SK-N-DZ (cell line): ENCODE measurements around the gene ACOT13.
"Not testable (repeated sequence)": the region's sequence is repeated elsewhere in the genome, so short reads cannot be mapped to it uniquely, and the experiment has no call there.

ENCODE experiments used
- DNase-seq: peaks from one replicate; pipeline ENCODE4 v3.0.0-alpha.2; 2015; ENCODE audit warnings: low spot score

Gene ACOT13

GRCh38 chr6:24661759-24662158 lies 5.1 kb upstream of the ACOT13 start:
- not testable (repeated sequence) for DNase-seq

- DNase-seq: no peak
Observed at GRCh38 chr6:24662236-24662635, 4.6 kb upstream of the ACOT13 start.

GRCh38 chr6:24663189-24663588 lies 3.7 kb upstream of the ACOT13 start:
- no peak for DNase-seq

GRCh38 chr6:24664046-24664987 lies 2.6 kb upstream of the ACOT13 start:
- DNase-seq: no peak

- DNase-seq: no peak
Observed at GRCh38 chr6:24666097-24666640, 708 bp upstream of the ACOT13 start.

GRCh38 chr6:24667378-24667803 lies 514 bp downstream of the ACOT13 start:
- no peak for DNase-seq

- not testable (repeated sequence) for DNase-seq
Observed at GRCh38 chr6:24668066-24668996, 1.5 kb downstream of the ACOT13 start.

GRCh38 chr6:24668997-24669361 lies 2.1 kb downstream of the ACOT13 start:
- no peak for DNase-seq

- not testable (repeated sequence) for DNase-seq
Observed at GRCh38 chr6:24670492-24670891, 3.6 kb downstream of the ACOT13 start.

GRCh38 chr6:24671077-24671476 lies 4.2 kb downstream of the ACOT13 start:
- not testable (repeated sequence) for DNase-seq

GRCh38 chr6:24672620-24673182 lies 5.8 kb downstream of the ACOT13 start:
- DNase-seq: no peak

GRCh38 chr6:24673625-24674024 lies 6.7 kb downstream of the ACOT13 start:
- DNase-seq: no peak

GRCh38 chr6:24678792-24679352 lies 12.0 kb downstream of the ACOT13 start:
- not testable (repeated sequence) for DNase-seq

- DNase-seq: no peak
Observed at GRCh38 chr6:24680582-24680981, 13.7 kb downstream of the ACOT13 start.

GRCh38 chr6:24683297-24684296 lies 16.7 kb downstream of the ACOT13 start:
- DNase-seq: peak; percentile 31

GRCh38 chr6:24686408-24686807 lies 19.5 kb downstream of the ACOT13 start:
- no peak for DNase-seq

GRCh38 chr6:24686946-24687345 lies 20.1 kb downstream of the ACOT13 start:
- DNase-seq: no peak

GRCh38 chr6:24689964-24690363 lies 23.1 kb downstream of the ACOT13 start:
- no peak for DNase-seq

GRCh38 chr6:24690593-24690992 lies 23.7 kb downstream of the ACOT13 start:
- no peak for DNase-seq

- no peak for DNase-seq
Observed at GRCh38 chr6:24691550-24691949, 24.7 kb downstream of the ACOT13 start.
